Keratinocyte (primary cell): ENCODE data around the gene FANCB. TPM values are rescaled to one million over a fixed set of nuclear protein-coding genes. Genes with fewer than 3 reads are reported as not detected.

Experiments
- DNase-seq: peaks from one replicate; pipeline ENCODE4 v3.0.0-alpha.2; 2011; ENCODE audit warnings: low read depth, missing footprints, low spot score
- FAIRE-seq: peaks from 2 replicates; lab custom pipeline; 2011; peaks lifted over from hg19 to GRCh38; lab: Jason Lieb, UNC
- H2AFZ ChIP-seq: 2 replicates; pipeline ENCODE4 v1.6.0; 2012; ENCODE audit warnings: low read length, control low read depth, inconsistent platforms; ENCODE audit not compliant: control insufficient read depth
- H3K27ac ChIP-seq: 2 replicates; pipeline ENCODE4 v1.5.1; 2011; ENCODE audit warnings: low read length; ENCODE audit not compliant: control insufficient read depth, insufficient read depth
- H3K27me3 ChIP-seq: 3 replicates; pipeline ENCODE4 v1.6.0; 2011; ENCODE audit warnings: low read length; ENCODE audit not compliant: control insufficient read depth, insufficient read depth; ENCODE audit errors: extremely low read depth
- H3K36me3 ChIP-seq, 2 experiments: 2 replicates in 1 of 2; 3 replicates in 1 of 2; pipeline ENCODE4 v1.5.1; 2011; ENCODE audit warnings: low read length in 2 of 2, mild to moderate bottlenecking in 1 of 2; ENCODE audit not compliant: control insufficient read depth in 2 of 2, insufficient read depth in 2 of 2; ENCODE audit errors: extremely low read depth in 1 of 2
- H3K4me1 ChIP-seq: 3 replicates; pipeline ENCODE4 v1.5.1; 2011; ENCODE audit warnings: low read length; ENCODE audit not compliant: control insufficient read depth, insufficient read depth; ENCODE audit errors: extremely low read depth
- H3K4me2 ChIP-seq: 3 replicates; pipeline ENCODE4 v1.6.0; 2011; ENCODE audit warnings: low read depth, low read length; ENCODE audit not compliant: control insufficient read depth, insufficient read depth; ENCODE audit errors: extremely low read depth
- H3K4me3 ChIP-seq, 3 experiments: fragments of 200-600 bp in 1 of 3; sonication (generic) in 1 of 3; 2 replicates in 2 of 3; 3 replicates in 1 of 3; pipeline ENCODE4 v1.5.1; 2011 to 2016; ENCODE audit warnings: low read length in 3 of 3, mild to moderate bottlenecking in 3 of 3, control low read depth in 2 of 3, inconsistent platforms in 1 of 3, low read depth in 1 of 3, mixed read lengths in 1 of 3, mixed run types in 1 of 3, moderate library complexity in 1 of 3; ENCODE audit not compliant: control insufficient read depth in 2 of 3, insufficient read depth in 2 of 3; ENCODE audit errors: extremely low read depth in 1 of 3
- H3K79me2 ChIP-seq: 2 replicates; pipeline ENCODE4 v1.6.0; 2012; ENCODE audit warnings: low read length; ENCODE audit not compliant: control insufficient read depth, insufficient read depth
- H3K9ac ChIP-seq: 3 replicates; pipeline ENCODE4 v1.6.0; 2011; ENCODE audit warnings: low read length; ENCODE audit not compliant: control insufficient read depth, insufficient read depth; ENCODE audit errors: extremely low read depth
- H3K9me1 ChIP-seq: 3 replicates; pipeline ENCODE4 v1.6.0; 2011; ENCODE audit warnings: low read length; ENCODE audit not compliant: control insufficient read depth, insufficient read depth; ENCODE audit errors: extremely low read depth
- H3K9me3 ChIP-seq: 2 replicates; pipeline ENCODE4 v1.5.1; 2012; ENCODE audit warnings: low read depth, low read length; ENCODE audit not compliant: control insufficient read depth
- H4K20me1 ChIP-seq: 3 replicates; pipeline ENCODE4 v1.6.0; 2011; ENCODE audit warnings: low read length; ENCODE audit not compliant: control insufficient read depth, insufficient read depth; ENCODE audit errors: extremely low read depth
- CTCF ChIP-seq, 3 experiments: IDR thresholded peaks in 1 of 3; conservative IDR thresholded peaks in 1 of 3; optimal IDR thresholded peaks in 1 of 3; 2 replicates in 2 of 3; 3 replicates in 1 of 3; pipeline versions ENCODE3 to v1.5.1; 2011; ENCODE audit warnings: low read length in 3 of 3, mild to moderate bottlenecking in 3 of 3, moderate library complexity in 2 of 3, control low read depth in 1 of 3, inconsistent platforms in 1 of 3; ENCODE audit not compliant: insufficient read depth in 2 of 3; ENCODE audit errors: extremely low read depth in 1 of 3
- EZH2 ChIP-seq: IDR thresholded peaks from one replicate; pipeline ENCODE4 v1.6.1; 2012; ENCODE audit warnings: inconsistent platforms, mild to moderate bottlenecking, low read length, moderate library complexity
- dilution Hi-C: fragments of 300-500 bp; cut with MboI; formaldehyde crosslinking; loops from one replicate; pipeline ENCODE4 v1.7.0; 2020; ENCODE audit warnings: low sequenced_read_pairs; ENCODE audit not compliant: extremely low pct_ligation_motif_present
- polyA plus RNA-seq, 5 experiments: library from polyadenylated mRNA; depleted of rRNA in 3 of 5; stranded (reverse) in 3 of 5; stranded (forward) in 1 of 5; unstranded in 1 of 5; fragments of >200 nt; gene quantifications; 1 replicate in 1 of 5; 2 replicates in 3 of 5; 3 replicates in 1 of 5; pipeline versions ENCODE4 v1.2.1 to v1.2.3, GENCODE V29; 2011 to 2012; ENCODE audit warnings: missing spikeins in 2 of 5, low read depth in 1 of 5, low replicate concordance in 1 of 5

FANCB gene
- polyA plus RNA-seq, 1 donor (not counting 4 experiments of a cell fraction or from before 2014, with no cell fraction given): 3.9 TPM

- Histone ChIP-seq H4K20me1 (no peaks in the 10 kb centered on the region), H3K9ac (no peak overlapping the region), H3K79me2 (no peaks in the 10 kb centered on the region), H2AFZ (no peak overlapping the region), H3K4me3 (no peak overlapping the region), H3K27ac (no peak overlapping the region), H3K9me3 (no peaks in the 10 kb centered on the region), H3K4me1 (no peaks in the 10 kb centered on the region), H3K9me1 (no peaks in the 10 kb centered on the region), H3K4me2 (no peak overlapping the region), H3K36me3 (peaks cover 3 to 6% of the 10 kb centered on the region in 2 experiments), H3K27me3 (no peaks in the 10 kb centered on the region)
- DNase-seq (no peak), FAIRE-seq (no peak)
- dilution Hi-C loops: no loop called here
- no peak for TF ChIP-seq CTCF (optimal IDR thresholded peaks at IDR 0.05 in 1 of 3, IDR thresholded peaks at IDR 0.05 in 1 of 3, conservative IDR thresholded peaks at IDR 0.05 in 1 of 3; ENCODE audit: extremely low read depth in 1 of 3, insufficient read depth in 2 of 3, low read length in 3 of 3)
- TF ChIP-seq EZH2: no peak
Measured at GRCh38 chrX:14916017-14916674, 43.3 kb upstream of the FANCB start.

- no peak for FAIRE-seq
- Histone ChIP-seq H3K27me3 (no peaks in the 10 kb centered on the region), H2AFZ (no peak overlapping the region), H3K4me3 (no peak overlapping the region), H4K20me1 (no peaks in the 10 kb centered on the region), H3K4me1 (no peaks in the 10 kb centered on the region), H3K79me2 (no peaks in the 10 kb centered on the region), H3K4me2 (no peak overlapping the region), H3K9me1 (no peaks in the 10 kb centered on the region), H3K27ac (no peak overlapping the region), H3K36me3 (peaks cover 3 to 6% of the 10 kb centered on the region in 2 experiments), H3K9ac (no peak overlapping the region), H3K9me3 (no peaks in the 10 kb centered on the region)
- DNase-seq: no peak
- dilution Hi-C loops: no loop called here
- TF ChIP-seq CTCF (optimal IDR thresholded peaks at IDR 0.05 in 1 of 3, IDR thresholded peaks at IDR 0.05 in 1 of 3, conservative IDR thresholded peaks at IDR 0.05 in 1 of 3; ENCODE audit: extremely low read depth in 1 of 3, insufficient read depth in 2 of 3, low read length in 3 of 3) (no peak), EZH2 (no peak)
Measured at GRCh38 chrX:14915596-14915995, 42.7 kb upstream of the FANCB start.
